ENCODE results near the gene POU2AF1. TPM values are rescaled to one million over a fixed set of nuclear protein-coding genes. Genes with fewer than 3 reads are reported as not detected.

The POU2AF1 gene
- total and polyA plus RNA-seq, 2 of the 13 experiments (the other 11 are each of a cell fraction or from before 2014, with no cell fraction given) = 1.9 to 3.6 TPM

DNA sequence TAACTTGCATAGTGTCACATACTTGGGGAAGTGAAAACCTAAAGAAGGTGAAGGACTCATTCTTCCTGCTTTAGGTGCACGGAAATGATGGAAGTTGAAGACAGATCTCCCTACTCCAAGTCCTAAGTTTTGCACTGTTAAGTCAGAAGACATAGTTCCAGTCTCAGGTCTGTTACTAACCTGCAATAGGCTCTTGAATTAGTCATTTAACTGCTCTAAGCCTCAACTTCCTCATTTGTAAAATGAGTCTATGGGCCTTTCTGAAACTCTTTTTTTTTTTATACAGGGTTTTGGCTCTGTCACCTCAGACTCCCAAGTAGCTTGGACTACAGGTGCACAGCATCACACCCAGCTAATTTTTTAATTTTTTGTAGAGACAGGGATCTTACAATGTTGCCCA lies 30.8 kb upstream of the POU2AF1 start:
- WGBS (ENCODE audit: low lambda C conversion rate) = 95% methylated on average over 1 of the region's 1 CpG
- ChIA-PET POLR2A (no interaction called here), CTCF (ENCODE audit: low intra/inter-chr PET ratio, low total read pairs) (no interaction called here)
- Histone ChIP-seq H3K4me1 (ENCODE audit: insufficient read depth, low read length) (peaks cover 24% of the 10 kb centered on the region), H4K20me1 (ENCODE audit: insufficient read depth, low read length) (no peaks in the 10 kb centered on the region), H3K27me3 (ENCODE audit: control insufficient read depth in 1 of 2, insufficient read depth in 2 of 2, low read length in 2 of 2) (no peaks in the 10 kb centered on the region), H3K9ac (ENCODE audit: insufficient read depth, low read depth, low read length) (no peak overlapping the region), H3K36me3 (replicated peaks in 1 of 2; ENCODE audit: control insufficient read depth in 1 of 2, insufficient read depth in 2 of 2, low read length in 2 of 2) (no peaks in the 10 kb centered on the region), H3K9me3 (ENCODE audit: low read length) (no peaks in the 10 kb centered on the region), H3K79me2 (ENCODE audit: insufficient read depth, low read length) (no peaks in the 10 kb centered on the region), H2AFZ (ENCODE audit: low read length) (no peak overlapping the region), H3K27ac (ENCODE audit: extremely low read length, insufficient read depth, low read length) (no peak overlapping the region), H3K4me3 (replicated peaks in 1 of 3; ENCODE audit: insufficient read depth in 1 of 3, low read depth in 2 of 3, low read length in 3 of 3) (no peak overlapping the region), H3K4me2 (ENCODE audit: low read depth, low read length) (no peak overlapping the region)
- in situ Hi-C loops (cut with HindIII; ENCODE audit: extremely low pct_ligation_motif_present, low pct_unique_long_range_greater_than_20kb) = no loop called here
- DNase-seq (ENCODE audit: low spot score) = no peak
- no TSS peak for BruUV-seq (replicated peaks)
- ATAC-seq = no peak
- FAIRE-seq = no peak
- intact Hi-C loops (cut with micrococcal nuclease; ENCODE audit: unreplicated experiment) = no loop called here
- TF ChIP-seq, protein P1, sequence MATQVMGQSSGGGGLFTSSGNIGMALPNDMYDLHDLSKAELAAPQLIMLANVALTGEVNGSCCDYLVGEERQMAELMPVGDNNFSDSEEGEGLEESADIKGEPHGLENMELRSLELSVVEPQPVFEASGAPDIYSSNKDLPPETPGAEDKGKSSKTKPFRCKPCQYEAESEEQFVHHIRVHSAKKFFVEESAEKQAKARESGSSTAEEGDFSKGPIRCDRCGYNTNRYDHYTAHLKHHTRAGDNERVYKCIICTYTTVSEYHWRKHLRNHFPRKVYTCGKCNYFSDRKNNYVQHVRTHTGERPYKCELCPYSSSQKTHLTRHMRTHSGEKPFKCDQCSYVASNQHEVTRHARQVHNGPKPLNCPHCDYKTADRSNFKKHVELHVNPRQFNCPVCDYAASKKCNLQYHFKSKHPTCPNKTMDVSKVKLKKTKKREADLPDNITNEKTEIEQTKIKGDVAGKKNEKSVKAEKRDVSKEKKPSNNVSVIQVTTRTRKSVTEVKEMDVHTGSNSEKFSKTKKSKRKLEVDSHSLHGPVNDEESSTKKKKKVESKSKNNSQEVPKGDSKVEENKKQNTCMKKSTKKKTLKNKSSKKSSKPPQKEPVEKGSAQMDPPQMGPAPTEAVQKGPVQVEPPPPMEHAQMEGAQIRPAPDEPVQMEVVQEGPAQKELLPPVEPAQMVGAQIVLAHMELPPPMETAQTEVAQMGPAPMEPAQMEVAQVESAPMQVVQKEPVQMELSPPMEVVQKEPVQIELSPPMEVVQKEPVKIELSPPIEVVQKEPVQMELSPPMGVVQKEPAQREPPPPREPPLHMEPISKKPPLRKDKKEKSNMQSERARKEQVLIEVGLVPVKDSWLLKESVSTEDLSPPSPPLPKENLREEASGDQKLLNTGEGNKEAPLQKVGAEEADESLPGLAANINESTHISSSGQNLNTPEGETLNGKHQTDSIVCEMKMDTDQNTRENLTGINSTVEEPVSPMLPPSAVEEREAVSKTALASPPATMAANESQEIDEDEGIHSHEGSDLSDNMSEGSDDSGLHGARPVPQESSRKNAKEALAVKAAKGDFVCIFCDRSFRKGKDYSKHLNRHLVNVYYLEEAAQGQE (IDR thresholded peaks at IDR 0.05; ENCODE audit: borderline replicate concordance in 1 of 2, low read depth in 1 of 2, low read length in 2 of 2) = no peak
- TF ChIP-seq, protein P2, sequence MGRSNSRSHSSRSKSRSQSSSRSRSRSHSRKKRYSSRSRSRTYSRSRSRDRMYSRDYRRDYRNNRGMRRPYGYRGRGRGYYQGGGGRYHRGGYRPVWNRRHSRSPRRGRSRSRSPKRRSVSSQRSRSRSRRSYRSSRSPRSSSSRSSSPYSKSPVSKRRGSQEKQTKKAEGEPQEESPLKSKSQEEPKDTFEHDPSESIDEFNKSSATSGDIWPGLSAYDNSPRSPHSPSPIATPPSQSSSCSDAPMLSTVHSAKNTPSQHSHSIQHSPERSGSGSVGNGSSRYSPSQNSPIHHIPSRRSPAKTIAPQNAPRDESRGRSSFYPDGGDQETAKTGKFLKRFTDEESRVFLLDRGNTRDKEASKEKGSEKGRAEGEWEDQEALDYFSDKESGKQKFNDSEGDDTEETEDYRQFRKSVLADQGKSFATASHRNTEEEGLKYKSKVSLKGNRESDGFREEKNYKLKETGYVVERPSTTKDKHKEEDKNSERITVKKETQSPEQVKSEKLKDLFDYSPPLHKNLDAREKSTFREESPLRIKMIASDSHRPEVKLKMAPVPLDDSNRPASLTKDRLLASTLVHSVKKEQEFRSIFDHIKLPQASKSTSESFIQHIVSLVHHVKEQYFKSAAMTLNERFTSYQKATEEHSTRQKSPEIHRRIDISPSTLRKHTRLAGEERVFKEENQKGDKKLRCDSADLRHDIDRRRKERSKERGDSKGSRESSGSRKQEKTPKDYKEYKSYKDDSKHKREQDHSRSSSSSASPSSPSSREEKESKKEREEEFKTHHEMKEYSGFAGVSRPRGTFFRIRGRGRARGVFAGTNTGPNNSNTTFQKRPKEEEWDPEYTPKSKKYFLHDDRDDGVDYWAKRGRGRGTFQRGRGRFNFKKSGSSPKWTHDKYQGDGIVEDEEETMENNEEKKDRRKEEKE (IDR thresholded peaks at IDR 0.05) = no peak
- TF ChIP-seq KDM2A (CRISPR knock-in tag; IDR thresholded peaks at IDR 0.05; ENCODE audit: borderline replicate concordance, low read depth) (no peak), ZNF549 (CRISPR knock-in tag; IDR thresholded peaks at IDR 0.05) (no peak), KMT2B (CRISPR knock-in tag; IDR thresholded peaks at IDR 0.05) (no peak), ZNF747 (CRISPR knock-in tag; IDR thresholded peaks at IDR 0.05; ENCODE audit: borderline replicate concordance) (no peak), NR2F6 (IDR thresholded peaks at IDR 0.05) (no peak), NR2F6 (CRISPR knock-in tag; IDR thresholded peaks at IDR 0.05) (no peak), ZNF337 (CRISPR knock-in tag; IDR thresholded peaks at IDR 0.05; ENCODE audit: borderline replicate concordance, low read depth) (no peak), ZNF775 (CRISPR knock-in tag; IDR thresholded peaks at IDR 0.05; ENCODE audit: borderline replicate concordance) (no peak), PITX1 (CRISPR knock-in tag; IDR thresholded peaks at IDR 0.05) (no peak), ZNF235 (CRISPR knock-in tag; IDR thresholded peaks at IDR 0.05; ENCODE audit: borderline replicate concordance) (no peak), SP5 (CRISPR knock-in tag; IDR thresholded peaks at IDR 0.05; ENCODE audit: borderline replicate concordance, low read depth) (no peak)
- TF ChIP-seq, protein P3, sequence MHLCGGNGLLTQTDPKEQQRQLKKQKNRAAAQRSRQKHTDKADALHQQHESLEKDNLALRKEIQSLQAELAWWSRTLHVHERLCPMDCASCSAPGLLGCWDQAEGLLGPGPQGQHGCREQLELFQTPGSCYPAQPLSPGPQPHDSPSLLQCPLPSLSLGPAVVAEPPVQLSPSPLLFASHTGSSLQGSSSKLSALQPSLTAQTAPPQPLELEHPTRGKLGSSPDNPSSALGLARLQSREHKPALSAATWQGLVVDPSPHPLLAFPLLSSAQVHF (CRISPR knock-in tag; IDR thresholded peaks at IDR 0.05) = no peak
- TF ChIP-seq, protein P4, sequence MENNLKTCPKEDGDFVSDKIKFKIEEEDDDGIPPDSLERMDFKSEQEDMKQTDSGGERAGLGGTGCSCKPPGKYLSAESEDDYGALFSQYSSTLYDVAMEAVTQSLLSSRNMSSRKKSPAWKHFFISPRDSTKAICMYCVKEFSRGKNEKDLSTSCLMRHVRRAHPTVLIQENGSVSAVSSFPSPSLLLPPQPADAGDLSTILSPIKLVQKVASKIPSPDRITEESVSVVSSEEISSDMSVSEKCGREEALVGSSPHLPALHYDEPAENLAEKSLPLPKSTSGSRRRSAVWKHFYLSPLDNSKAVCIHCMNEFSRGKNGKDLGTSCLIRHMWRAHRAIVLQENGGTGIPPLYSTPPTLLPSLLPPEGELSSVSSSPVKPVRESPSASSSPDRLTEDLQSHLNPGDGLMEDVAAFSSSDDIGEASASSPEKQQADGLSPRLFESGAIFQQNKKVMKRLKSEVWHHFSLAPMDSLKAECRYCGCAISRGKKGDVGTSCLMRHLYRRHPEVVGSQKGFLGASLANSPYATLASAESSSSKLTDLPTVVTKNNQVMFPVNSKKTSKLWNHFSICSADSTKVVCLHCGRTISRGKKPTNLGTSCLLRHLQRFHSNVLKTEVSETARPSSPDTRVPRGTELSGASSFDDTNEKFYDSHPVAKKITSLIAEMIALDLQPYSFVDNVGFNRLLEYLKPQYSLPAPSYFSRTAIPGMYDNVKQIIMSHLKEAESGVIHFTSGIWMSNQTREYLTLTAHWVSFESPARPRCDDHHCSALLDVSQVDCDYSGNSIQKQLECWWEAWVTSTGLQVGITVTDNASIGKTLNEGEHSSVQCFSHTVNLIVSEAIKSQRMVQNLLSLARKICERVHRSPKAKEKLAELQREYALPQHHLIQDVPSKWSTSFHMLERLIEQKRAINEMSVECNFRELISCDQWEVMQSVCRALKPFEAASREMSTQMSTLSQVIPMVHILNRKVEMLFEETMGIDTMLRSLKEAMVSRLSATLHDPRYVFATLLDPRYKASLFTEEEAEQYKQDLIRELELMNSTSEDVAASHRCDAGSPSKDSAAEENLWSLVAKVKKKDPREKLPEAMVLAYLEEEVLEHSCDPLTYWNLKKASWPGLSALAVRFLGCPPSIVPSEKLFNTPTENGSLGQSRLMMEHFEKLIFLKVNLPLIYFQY (CRISPR knock-in tag; IDR thresholded peaks at IDR 0.05; ENCODE audit: borderline replicate concordance) = no peak
